GM12878 (cell line): Measurements from ENCODE around the gene FAF1.

ENCODE experiments used
- CHD2 ChIP-seq: IDR thresholded peaks from 2 replicates; pipeline ENCODE4 v1.6.1; 2011; ENCODE audit warnings: low read depth, low read length, improper control_type of control experiment, borderline replicate concordance
- CREB1 ChIP-seq: IDR thresholded peaks from 2 replicates; pipeline ENCODE4 v1.6.1; 2012; ENCODE audit warnings: low read depth, mild to moderate bottlenecking, inconsistent platforms
- CTCF ChIP-seq, 3 experiments: IDR thresholded peaks in 2 of 3; conservative IDR thresholded peaks in 1 of 3; 2 replicates each; pipeline ENCODE4 v1.5.1; 2011; ENCODE audit warnings: low read depth in 3 of 3, low read length in 3 of 3, mild to moderate bottlenecking in 3 of 3, control low read depth in 2 of 3, moderate library complexity in 2 of 3, inconsistent platforms in 1 of 3, mixed read lengths in 1 of 3; ENCODE audit not compliant: control insufficient read depth in 2 of 3, insufficient read depth in 1 of 3; ENCODE audit errors: extremely low read depth in 1 of 3
- EZH2 ChIP-seq: IDR thresholded peaks from 2 replicates; pipeline ENCODE4 v1.6.1; 2012; ENCODE audit warnings: low read depth, mild to moderate bottlenecking, control low read depth, inconsistent platforms, low read length, borderline replicate concordance; ENCODE audit not compliant: control insufficient read depth
- MYC ChIP-seq: IDR thresholded peaks from 2 replicates; pipeline ENCODE4 v1.6.1; 2011; ENCODE audit warnings: mild to moderate bottlenecking, low read length, moderate library complexity, inconsistent platforms; ENCODE audit not compliant: insufficient read depth, insufficient replicate concordance, insufficient read length, severe bottlenecking
- PBX3 ChIP-seq: IDR thresholded peaks from 2 replicates; pipeline ENCODE4 v1.6.1; 2011; ENCODE audit warnings: mild to moderate bottlenecking, low read depth, low read length, moderate library complexity; ENCODE audit not compliant: insufficient replicate concordance
- POLR2A ChIP-seq: IDR thresholded peaks from 2 replicates; pipeline ENCODE4 v1.6.1; 2011; ENCODE audit warnings: low read depth, mild to moderate bottlenecking, low read length
- POLR2AphosphoS2 ChIP-seq: IDR thresholded peaks from 2 replicates; pipeline ENCODE4 v1.6.1; 2011; ENCODE audit warnings: low read depth, mild to moderate bottlenecking, low read length, improper control_type of control experiment, moderate library complexity
- RBBP5 ChIP-seq: fragments of 200-600 bp; sonication (generic); conservative IDR thresholded peaks from 2 replicates; pipeline ENCODE4 v1.6.1; 2016
- SUPT20H ChIP-seq: IDR thresholded peaks from 2 replicates; pipeline ENCODE4 v1.6.1; 2011; ENCODE audit warnings: low read depth, mild to moderate bottlenecking, low read length, moderate library complexity, borderline replicate concordance; ENCODE audit not compliant: control insufficient read depth
- TBL1XR1 ChIP-seq: IDR thresholded peaks from 2 replicates; pipeline ENCODE4 v1.6.1; 2012; ENCODE audit warnings: low read depth, low read length, improper control_type of control experiment

GRCh38 chr1:50458507-50458906 is 501.6 kb downstream of the FAF1 start:
- TF ChIP-seq MYC (no peak), RBBP5 (no peak), CHD2 (no peak), PBX3 (no peak), CREB1 (no peak), SUPT20H (no peak), POLR2A (no peak), POLR2AphosphoS2 (no peak), TBL1XR1 (no peak), EZH2 (no peak), CTCF (IDR thresholded peaks at IDR 0.05 in 2 of 3, conservative IDR thresholded peaks at IDR 0.05 in 1 of 3; ENCODE audit: control insufficient read depth in 2 of 3, extremely low read depth in 1 of 3, insufficient read depth in 1 of 3, low read depth in 3 of 3, low read length in 3 of 3) (no peak)
